Naive B cell (primary cell): ENCODE data around the gene MMP11. TPM values are rescaled to one million over a fixed set of nuclear protein-coding genes. Genes with fewer than 3 reads are reported as not detected.
A peak's percentile ranks its signal among the peaks of the same experiment; 100 is the strongest.

Experiments used
- ATAC-seq, 2 donors: fragments of 150-1000 bp; cut with Tn5 transposase; 2 replicates each; pipeline ENCODE4 v1.10.0; 2021; ENCODE audit warnings: low read depth in 2 of 2, mild to moderate bottlenecking in 2 of 2, moderate library complexity in 2 of 2
- DNase-seq: peaks from one replicate; pipeline ENCODE4 v3.0.0; 2022
- H3K27ac Mint-ChIP-seq, 6 donors: one replicate each; pipeline ENCODE4 v1.8.0; 2020 to 2022; ENCODE audit warnings: mild to moderate bottlenecking in 6 of 6, mixed read lengths in 6 of 6, moderate library complexity in 5 of 6, inconsistent platforms in 2 of 6
- H3K27me3 Mint-ChIP-seq, 3 donors: one replicate each; pipeline ENCODE4 v1.8.0; 2021 to 2022; ENCODE audit warnings: mixed read lengths in 3 of 3, mild to moderate bottlenecking in 1 of 3
- H3K36me3 Mint-ChIP-seq, 2 donors: one replicate each; pipeline ENCODE4 v1.8.0; 2020 to 2022; ENCODE audit warnings: mixed read lengths in 2 of 2, inconsistent platforms in 1 of 2, mild to moderate bottlenecking in 1 of 2
- H3K4me1 Mint-ChIP-seq, 3 donors: one replicate each; pipeline ENCODE4 v1.8.0; 2020 to 2022; ENCODE audit warnings: mixed read lengths in 3 of 3, inconsistent platforms in 1 of 3, mild to moderate bottlenecking in 1 of 3, moderate library complexity in 1 of 3
- H3K4me3 Mint-ChIP-seq, 8 donors: one replicate each; pipeline ENCODE4 v1.8.0; 2020 to 2022; ENCODE audit warnings: mild to moderate bottlenecking in 8 of 8, mixed read lengths in 8 of 8, moderate library complexity in 8 of 8, inconsistent platforms in 2 of 8
- H3K9me3 Mint-ChIP-seq, 7 donors: one replicate each; pipeline ENCODE4 v1.8.0; 2020 to 2022; ENCODE audit warnings: mixed read lengths in 7 of 7, mild to moderate bottlenecking in 5 of 7, inconsistent platforms in 2 of 7, moderate library complexity in 1 of 7
- polyA plus RNA-seq, 6 donors: library from polyadenylated mRNA; unstranded; fragments of 300-500 nt; fragmentation: Illumina TruSeq; gene quantifications; one replicate each; pipeline ENCODE4 v1.2.3, GENCODE V29; 2021; ENCODE audit warnings: low read depth in 6 of 6

MMP11 gene
- polyA plus RNA-seq, 6 donors from 2014 or later = 10.2 to 18.9 (median 14.2) TPM

- H3K27me3 Mint-ChIP-seq = no peaks in the 10 kb centered on the region
- peak overlapping the region in 5 of 6 donors; percentile 57 to 91 (median 69) for H3K27ac Mint-ChIP-seq
- no peaks in the 10 kb centered on the region for H3K9me3 Mint-ChIP-seq
- ATAC-seq (no peak), DNase-seq (no peak)
- peaks cover 54 to 79% (median 71%) of the 10 kb centered on the region in 3 donors for H3K4me1 Mint-ChIP-seq
- peaks cover 14 to 19% of the 10 kb centered on the region in 2 donors for H3K36me3 Mint-ChIP-seq
- H3K4me3 Mint-ChIP-seq = no peak overlapping the region
These were observed 52.7 kb downstream of the MMP11 start for GRCh38 chr22:23825246-23825905.

GRCh38 chr22:23826510-23827350, 54.1 kb downstream of the MMP11 start:
- peak overlapping the region in 4 of 6 donors; percentile 12 to 88 (median 68) for H3K27ac Mint-ChIP-seq
- peaks cover 45 to 66% (median 65%) of the 10 kb centered on the region in 3 donors for H3K4me1 Mint-ChIP-seq
- H3K4me3 Mint-ChIP-seq = no peak overlapping the region
- H3K36me3 Mint-ChIP-seq = peaks cover 13 to 19% of the 10 kb centered on the region in 2 donors
- ATAC-seq = no peak
- H3K27me3 Mint-ChIP-seq = no peaks in the 10 kb centered on the region
- H3K9me3 Mint-ChIP-seq = no peaks in the 10 kb centered on the region
- no peak for DNase-seq

GRCh38 chr22:23827351-23827995, 54.8 kb downstream of the MMP11 start:
- Mint-ChIP-seq H3K4me3 (no peak overlapping the region), H3K4me1 (peaks cover 43 to 67% (median 60%) of the 10 kb centered on the region in 3 donors), H3K36me3 (peaks cover 13 to 17% of the 10 kb centered on the region in 2 donors), H3K27ac (peak overlapping the region in 3 of 6 donors; percentile 39 to 54 (median 45)), H3K9me3 (no peaks in the 10 kb centered on the region), H3K27me3 (no peaks in the 10 kb centered on the region)
- ATAC-seq (no peak), DNase-seq (no peak)

- Mint-ChIP-seq H3K9me3 (no peaks in the 10 kb centered on the region), H3K27me3 (no peaks in the 10 kb centered on the region), H3K27ac (peak overlapping the region in 5 of 6 donors; percentile 64 to 88 (median 73)), H3K36me3 (peaks cover 8 to 13% of the 10 kb centered on the region in 2 donors), H3K4me1 (peaks cover 31 to 52% (median 49%) of the 10 kb centered on the region in 3 donors), H3K4me3 (peak overlapping the region in 1 of 8 donors; percentile 7)
- DNase-seq (no peak), ATAC-seq (no peak)
These were observed 56.4 kb downstream of the MMP11 start for GRCh38 chr22:23828800-23829680.

GRCh38 chr22:23829845-23830372, 57.3 kb downstream of the MMP11 start:
- H3K27me3 Mint-ChIP-seq = no peaks in the 10 kb centered on the region
- H3K4me1 Mint-ChIP-seq = peaks cover 25 to 49% (median 49%) of the 10 kb centered on the region in 3 donors
- peaks cover 8 to 13% of the 10 kb centered on the region in 2 donors for H3K36me3 Mint-ChIP-seq
- peak overlapping the region in 3 of 6 donors; percentile 65 to 75 (median 67) for H3K27ac Mint-ChIP-seq
- no peak for DNase-seq
- no peaks in the 10 kb centered on the region for H3K9me3 Mint-ChIP-seq
- no peak overlapping the region for H3K4me3 Mint-ChIP-seq
- ATAC-seq = no peak

GRCh38 chr22:23831261-23831660, 58.6 kb downstream of the MMP11 start:
- ATAC-seq = no peak
- Mint-ChIP-seq H3K27me3 (no peaks in the 10 kb centered on the region), H3K4me1 (peaks cover 28 to 52% (median 50%) of the 10 kb centered on the region in 3 donors), H3K9me3 (no peaks in the 10 kb centered on the region), H3K4me3 (peak overlapping the region in 1 of 8 donors; percentile 6), H3K27ac (peak overlapping the region in 3 of 6 donors; percentile 63 to 81 (median 65)), H3K36me3 (peaks cover 13 to 16% of the 10 kb centered on the region in 2 donors)
- DNase-seq = no peak

GRCh38 chr22:23831781-23832180, 59.1 kb downstream of the MMP11 start:
- DNase-seq (no peak), ATAC-seq (no peak)
- H3K27ac Mint-ChIP-seq = peak overlapping the region in 2 of 6 donors; percentile 67 to 81
- no peaks in the 10 kb centered on the region for H3K9me3 Mint-ChIP-seq
- H3K27me3 Mint-ChIP-seq = no peaks in the 10 kb centered on the region
- no peak overlapping the region for H3K4me3 Mint-ChIP-seq
- peaks cover 33 to 52% (median 52%) of the 10 kb centered on the region in 3 donors for H3K4me1 Mint-ChIP-seq
- H3K36me3 Mint-ChIP-seq = peaks cover 13 to 16% of the 10 kb centered on the region in 2 donors

GRCh38 chr22:23832226-23833016, 59.8 kb downstream of the MMP11 start:
- Mint-ChIP-seq H3K4me3 (peak overlapping the region in 1 of 8 donors; percentile 41), H3K4me1 (peaks cover 38 to 55% (median 55%) of the 10 kb centered on the region in 3 donors), H3K9me3 (no peaks in the 10 kb centered on the region), H3K27ac (peak overlapping the region in 4 of 6 donors; percentile 22 to 81 (median 73)), H3K36me3 (peaks cover 13 to 16% of the 10 kb centered on the region in 2 donors), H3K27me3 (no peaks in the 10 kb centered on the region)
- DNase-seq = no peak
- no peak for ATAC-seq

GRCh38 chr22:23833017-23833751, 60.5 kb downstream of the MMP11 start:
- Mint-ChIP-seq H3K27me3 (no peaks in the 10 kb centered on the region), H3K36me3 (peaks cover 13 to 16% of the 10 kb centered on the region in 2 donors), H3K4me1 (peaks cover 45 to 60% (median 60%) of the 10 kb centered on the region in 3 donors), H3K4me3 (no peak overlapping the region), H3K9me3 (no peaks in the 10 kb centered on the region), H3K27ac (peak overlapping the region in 2 of 6 donors; percentile 22 to 57)
- DNase-seq (no peak), ATAC-seq (no peak)
